K562 (cell line): ENCODE results near the gene AFF3. TPM values are rescaled to one million over a fixed set of nuclear protein-coding genes. Genes with fewer than 3 reads are reported as not detected.

ENCODE experiments used
- ATAC-seq: fragments of 200-7000 bp; cut with Tn5 transposase; 3 replicates; pipeline ENCODE4 v1.9.1; 2020; ENCODE audit warnings: moderate library complexity
- BruUV-seq: library from RNA; stranded (reverse); fragments of 400-500 nt; replicated peaks from 2 replicates; lab custom pipeline; 2021; lab: Mats Ljungman, UMichigan
- CTCF ChIA-PET: fragments of 300-600 bp; formaldehyde crosslinking; extraction: SDS; loops from one replicate; lab custom pipeline; 2021; ENCODE audit warnings: low intra/inter-chr PET ratio; lab: Yijun Ruan, JAX
- POLR2A ChIA-PET: fragments of 300-600, 350-650 bp; sonication (Branson Sonifier 250); formaldehyde crosslinking; extraction: SDS; loops from one replicate; lab custom pipeline; 2021; ENCODE audit warnings: antibody characterized with exemption, inconsistent platforms; lab: Yijun Ruan, JAX
- DNase-seq, 4 experiments: peaks; one replicate each; pipeline versions ENCODE4 v3.0.0 to v3.0.0-alpha.2; 2011 to 2018; ENCODE audit warnings: low spot score in 3 of 4, mixed read lengths in 3 of 4; ENCODE audit errors: extremely low read depth in 1 of 4
- FAIRE-seq: peaks from 2 replicates; lab custom pipeline; 2011; peaks lifted over from hg19 to GRCh38; lab: Jason Lieb, UNC
- H2AFZ ChIP-seq: 2 replicates; pipeline ENCODE4 v1.6.0; 2011; ENCODE audit warnings: low read depth, low read length, control low read depth, inconsistent platforms
- H3K27ac ChIP-seq: fragments of 200-600 bp; 3 replicates; pipeline ENCODE4 v1.8.0; 2011; ENCODE audit warnings: low read depth, mild to moderate bottlenecking, control low read depth, inconsistent platforms, low read length, moderate library complexity, mixed read lengths; ENCODE audit errors: extremely low read depth
- H3K27me3 ChIP-seq, 2 experiments: fragments of 300-600 bp in 1 of 2; 2 replicates in 1 of 2; 3 replicates in 1 of 2; pipeline versions ENCODE4 v1.6.0 to v1.8.0; 2011; ENCODE audit warnings: inconsistent platforms in 2 of 2, low read length in 2 of 2, mild to moderate bottlenecking in 1 of 2, mixed read lengths in 1 of 2, moderate library complexity in 1 of 2; ENCODE audit not compliant: control insufficient read depth in 2 of 2, insufficient read depth in 2 of 2
- H3K36me3 ChIP-seq: fragments of 300-600 bp; 3 replicates; pipeline ENCODE4 v1.8.0; 2011; ENCODE audit warnings: mild to moderate bottlenecking, low read length, inconsistent platforms; ENCODE audit not compliant: control insufficient read depth, insufficient read depth
- H3K4me1 ChIP-seq, 2 experiments: fragments of 200-600 bp in 1 of 2; replicated peaks in 1 of 2; 2 replicates in 1 of 2; 3 replicates in 1 of 2; pipeline versions ENCODE4 v1.5.1 to v1.8.0; 2011; ENCODE audit warnings: inconsistent platforms in 2 of 2, low read length in 2 of 2, mild to moderate bottlenecking in 1 of 2, mixed read lengths in 1 of 2, moderate library complexity in 1 of 2; ENCODE audit not compliant: control insufficient read depth in 2 of 2, insufficient read depth in 2 of 2
- H3K4me2 ChIP-seq: 2 replicates; pipeline ENCODE4 v1.6.1; 2011; ENCODE audit warnings: low read length, control low read depth, inconsistent platforms, mixed read lengths; ENCODE audit not compliant: insufficient read depth
- H3K4me3 ChIP-seq: fragments of 200-600 bp; sonication (generic), shearing (Covaris generic); 2 replicates; pipeline ENCODE4 v1.5.1; 2016; ENCODE audit warnings: control low read depth, inconsistent platforms
- H3K79me2 ChIP-seq: fragments of 200-600 bp; 3 replicates; pipeline ENCODE4 v1.8.0; 2011; ENCODE audit warnings: low read length, inconsistent platforms; ENCODE audit not compliant: control insufficient read depth, insufficient read depth
- H3K9ac ChIP-seq, 2 experiments: 2 replicates each; pipeline versions ENCODE4 v1.6.0 to v1.6.1; 2011; ENCODE audit warnings: low read depth in 2 of 2, low read length in 2 of 2, control low read depth in 1 of 2, inconsistent platforms in 1 of 2, mild to moderate bottlenecking in 1 of 2, mixed read lengths in 1 of 2; ENCODE audit not compliant: insufficient read depth in 1 of 2
- H3K9me1 ChIP-seq: one replicate; pipeline ENCODE4 v1.6.0; 2011; ENCODE audit warnings: inconsistent platforms, mild to moderate bottlenecking, low read length, moderate library complexity; ENCODE audit not compliant: control insufficient read depth, insufficient read depth
- H3K9me3 ChIP-seq: replicated peaks from 2 replicates; pipeline ENCODE4 v1.5.1; 2011; ENCODE audit warnings: low read depth, low read length, inconsistent platforms; ENCODE audit not compliant: control insufficient read depth, insufficient read depth
- H4K20me1 ChIP-seq: replicated peaks from 2 replicates; pipeline ENCODE4 v1.6.1; 2011; ENCODE audit warnings: low read length, inconsistent platforms, mixed read lengths; ENCODE audit not compliant: control insufficient read depth, insufficient read depth
- ADNP ChIP-seq: fragments of 200-800 bp; sonication (Bioruptor generic); IDR thresholded peaks from 2 replicates; pipeline ENCODE4 v1.6.1; 2016; ENCODE audit warnings: missing genetic modification characterization, missing compliant biosample characterization
- C11orf30 ChIP-seq: fragments of 450-650 bp; IDR thresholded peaks from 2 replicates; pipeline ENCODE4 v1.6.1; 2016; ENCODE audit warnings: low read depth, mild to moderate bottlenecking
- CC2D1A ChIP-seq: fragments of 450-650 bp; IDR thresholded peaks from 2 replicates; pipeline ENCODE4 v1.6.1; 2017; ENCODE audit warnings: mild to moderate bottlenecking
- HDAC2 ChIP-seq: fragments of 450-650 bp; IDR thresholded peaks from 2 replicates; pipeline ENCODE4 v1.6.1; 2016; ENCODE audit warnings: mild to moderate bottlenecking
- HIVEP1 ChIP-seq: fragments of 250-450 bp; sonication (Bioruptor Pico); IDR thresholded peaks from 2 replicates; pipeline ENCODE4 v1.4.0; 2020; ENCODE audit warnings: mild to moderate bottlenecking
- MEF2D ChIP-seq: conservative IDR thresholded peaks from 2 replicates; pipeline ENCODE4 v1.6.1; 2016; ENCODE audit warnings: low read depth, missing genetic modification characterization, missing compliant biosample characterization
- PHB2 ChIP-seq: fragments of 450-650 bp; IDR thresholded peaks from 2 replicates; pipeline ENCODE4 v1.6.1; 2017; ENCODE audit warnings: low read depth
- PYGO2 ChIP-seq: fragments of 450-650 bp; IDR thresholded peaks from 2 replicates; pipeline ENCODE4 v1.6.1; 2016; ENCODE audit warnings: mild to moderate bottlenecking, missing genetic modification characterization, moderate library complexity, missing compliant biosample characterization
- SLC30A9 ChIP-seq: fragments of 250-450 bp; sonication (Bioruptor Pico); IDR thresholded peaks from 2 replicates; pipeline ENCODE4 v1.8.0; 2022; ENCODE audit warnings: mild to moderate bottlenecking, moderate library complexity
- TCF7L2 ChIP-seq: fragments of 150-350 bp; IDR thresholded peaks from 2 replicates; pipeline ENCODE4 v1.6.1; 2016; ENCODE audit warnings: low read depth, mild to moderate bottlenecking, low read length, moderate library complexity
- ZFP30 ChIP-seq: fragments of 250-450 bp; sonication (Bioruptor Pico); IDR thresholded peaks from 2 replicates; pipeline ENCODE4 v1.8.0; 2022; ENCODE audit warnings: moderate library complexity, mild to moderate bottlenecking, inconsistent platforms, borderline replicate concordance
- ZNF121 ChIP-seq: sonication (generic); formaldehyde crosslinking; conservative IDR thresholded peaks from 2 replicates; pipeline ENCODE4 v1.8.0; 2022; ENCODE audit warnings: missing genetic modification reagents
- ZNF165 ChIP-seq: fragments of 250-450 bp; sonication (Bioruptor Pico); IDR thresholded peaks from 2 replicates; pipeline ENCODE4 v1.4.0; 2020; ENCODE audit warnings: borderline replicate concordance
- ZNF282 ChIP-seq: sonication (generic); formaldehyde crosslinking; IDR thresholded peaks from 2 replicates; pipeline ENCODE4 v1.8.1; 2023; ENCODE audit warnings: missing genetic modification reagents
- ZNF316 ChIP-seq: fragments of 450-650 bp; IDR thresholded peaks from 2 replicates; pipeline ENCODE4 v1.6.1; 2016
- ZNF76 ChIP-seq: fragments of 250-450 bp; sonication (Bioruptor Pico); IDR thresholded peaks from 2 replicates; pipeline ENCODE4 v1.4.0; 2020; ENCODE audit warnings: mild to moderate bottlenecking, moderate library complexity, borderline replicate concordance
- WGBS: fragments of 100-300 bp; shearing (Covaris generic); methylation state at CpG from one replicate; pipeline ENCODE4 v1.1.6; 2016; ENCODE audit warnings: low coverage, mixed read lengths; ENCODE audit not compliant: insufficient coverage; ENCODE audit errors: missing lambda C conversion rate; 5-methylcytosine and 5-hydroxymethylcytosine counted together
- in situ Hi-C: fragments of 300-500 bp; cut with MboI; formaldehyde crosslinking; loops from 4 replicates; pipeline ENCODE4 v1.15.0; 2018; ENCODE audit warnings: inconsistent platforms, mixed read lengths
- intact Hi-C: fragments of 100-400 bp; cut with micrococcal nuclease; formaldehyde crosslinking; loops from 2 replicates; pipeline ENCODE4 v1.14.2; 2022
- polyA plus RNA-seq, 8 experiments: library from polyadenylated mRNA; depleted of rRNA in 4 of 8; stranded (reverse) in 5 of 8; unstranded in 3 of 8; fragments of >200 nt; fragmentation: Nextera tagmentation in 2 of 8; fragmentation: Illumina TruSeq in 1 of 8; extraction: Ambion mirVana in 2 of 8; extraction: Trizol in 1 of 8; gene quantifications; 2 replicates each; pipeline versions ENCODE4 v1.2.1 to v1.2.3, GENCODE V29; 2011 to 2014; ENCODE audit warnings: inconsistent platforms in 1 of 8, missing spikeins in 1 of 8
- total RNA-seq, 7 experiments: library from RNA; depleted of rRNA in 6 of 7; stranded (reverse); fragments of >200 nt in 6 of 7; fragmentation: Illumina TruSeq in 2 of 7; extraction: Trizol in 2 of 7; gene quantifications; 2 replicates each; pipeline versions ENCODE4 v1.2.1 to v1.2.3, GENCODE V29; 2011 to 2021; ENCODE audit warnings: low replicate concordance in 1 of 7

The AFF3 gene
- total and polyA plus RNA-seq, 9 of the 15 experiments (the other 6 are each of a cell fraction or from before 2014, with no cell fraction given) = 0.02 to 0.11 TPM; not detected in 7

GRCh38 chr2:99953750-99954149 is 188.6 kb downstream of the AFF3 start:
- WGBS = 4% methylated on average over 2 of the region's 2 CpGs
- CTCF ChIA-PET = no interaction called here
- H3K4me3 ChIP-seq = no peak overlapping the region

GRCh38 chr2:99949963-99950362 is 192.4 kb downstream of the AFF3 start:
- Histone ChIP-seq H3K27ac (no peak overlapping the region), H3K9me1 (no peaks in the 10 kb centered on the region), H4K20me1 (no peaks in the 10 kb centered on the region), H3K4me3 (no peak overlapping the region), H2AFZ (no peak overlapping the region), H3K79me2 (no peaks in the 10 kb centered on the region), H3K4me1 (no peaks in the 10 kb centered on the region), H3K27me3 (no peaks in the 10 kb centered on the region; a peak in 2 of 5 replicates), H3K4me2 (no peak overlapping the region), H3K9me3 (no peaks in the 10 kb centered on the region), H3K9ac (no peak overlapping the region), H3K36me3 (no peaks in the 10 kb centered on the region)
- intact Hi-C loops = loop anchor here (5.0 kb wide), 1 partner anchor 108 kb away; no protein-coding TSS in a partner anchor
- no TSS peak for BruUV-seq
- no peak for TF ChIP-seq PYGO2
- no peak for TF ChIP-seq CC2D1A
- TF ChIP-seq ZNF282 = no peak
- no peak for TF ChIP-seq ZNF121
- no peak for TF ChIP-seq TCF7L2
- TF ChIP-seq MEF2D = no peak
- TF ChIP-seq HDAC2 = no peak
- WGBS = 0% methylated on average over 1 of the region's 1 CpG
- ATAC-seq (no peak), FAIRE-seq (no peak), DNase-seq (no peak)
- CTCF ChIA-PET = no interaction called here
- POLR2A ChIA-PET = no interaction called here
- in situ Hi-C loops = no loop called here

More at GRCh38 chr2:99953750-99954149, 188.6 kb downstream of the AFF3 start:
- Histone ChIP-seq H3K9me1 (no peaks in the 10 kb centered on the region), H3K36me3 (no peaks in the 10 kb centered on the region), H3K4me2 (no peak overlapping the region), H3K9ac (no peak overlapping the region), H3K9me3 (no peaks in the 10 kb centered on the region)
- POLR2A ChIA-PET = interaction anchor here (0.7 kb wide), 1 partner anchor 90 kb away, joined by 4 read pairs; no protein-coding TSS in a partner anchor
- intact Hi-C loops = loop anchor here (5.0 kb wide), 1 partner anchor 111 kb away; no protein-coding TSS in a partner anchor
- TF ChIP-seq PHB2 (no peak), ZNF165 (CRISPR knock-in tag) (no peak), ZNF76 (CRISPR knock-in tag) (no peak), ZFP30 (no peak), ADNP (tag) (no peak), SLC30A9 (CRISPR knock-in tag) (no peak), C11orf30 (0 out of 2 replicates have a peak, but pooled peaks have one; percentile 13), ZNF316 (peak; percentile 41), HIVEP1 (CRISPR knock-in tag) (no peak)
- TF ChIP-seq, all 486 proteins: peak for 2
- no peak overlapping the region for H3K27ac ChIP-seq
- H3K79me2 ChIP-seq = no peaks in the 10 kb centered on the region
- H4K20me1 ChIP-seq = no peaks in the 10 kb centered on the region
- in situ Hi-C loops = no loop called here
- DNase-seq (no peak), ATAC-seq (no peak), FAIRE-seq (no peak)
- H2AFZ ChIP-seq = no peak overlapping the region
- no peaks in the 10 kb centered on the region for H3K4me1 ChIP-seq
- no TSS peak for BruUV-seq
- peaks cover 0 to 4% of the 10 kb centered on the region in 2 experiments; a peak in 2 of 5 replicates for H3K27me3 ChIP-seq
